Measurements from ENCODE around the gene P2RX6.

Gene P2RX6

GRCh38 chr22:21028277-21029251 lies 13.6 kb downstream of the P2RX6 start:
- POLR2A ChIA-PET: no interaction called here
- DNase-seq (ENCODE audit: extremely low spot score): no peak
- CTCF ChIA-PET: interaction anchor here (0.8 kb wide), 1 partner anchor 8 kb away, joined by 3 read pairs; no protein-coding TSS in a partner anchor
- no peak for TF ChIP-seq CTCF (IDR thresholded peaks at IDR 0.05; ENCODE audit: control extremely low read depth, extremely low read depth, low read depth, missing control alignments)

GRCh38 chr22:21029486-21030025 lies 14.6 kb downstream of the P2RX6 start:
- TF ChIP-seq CTCF (IDR thresholded peaks at IDR 0.05; ENCODE audit: control extremely low read depth, extremely low read depth, low read depth, missing control alignments): no peak
- ChIA-PET POLR2A (no interaction called here), CTCF (interaction anchor here (1.4 kb wide), 1 partner anchor 8 kb away, joined by 3 read pairs; no protein-coding TSS in a partner anchor)
- no peak for DNase-seq (ENCODE audit: extremely low spot score)

- no peak for DNase-seq (ENCODE audit: extremely low spot score)
- POLR2A ChIA-PET: no interaction called here
- no peak for TF ChIP-seq CTCF (IDR thresholded peaks at IDR 0.05; ENCODE audit: control extremely low read depth, extremely low read depth, low read depth, missing control alignments)
- CTCF ChIA-PET: interaction anchor here (1.4 kb wide), 1 partner anchor 9 kb away, joined by 3 read pairs; no protein-coding TSS in a partner anchor
Measured at GRCh38 chr22:21030032-21030431, 15.1 kb downstream of the P2RX6 start.

- ChIA-PET CTCF (interaction anchor here (1.4 kb wide), 1 partner anchor 10 kb away, joined by 3 read pairs; no protein-coding TSS in a partner anchor), POLR2A (no interaction called here)
- no peak for TF ChIP-seq CTCF (IDR thresholded peaks at IDR 0.05; ENCODE audit: control extremely low read depth, extremely low read depth, low read depth, missing control alignments)
Measured at GRCh38 chr22:21030621-21031544, 15.9 kb downstream of the P2RX6 start.

GRCh38 chr22:21031545-21032036 lies 16.6 kb downstream of the P2RX6 start:
- no peak for DNase-seq (ENCODE audit: extremely low spot score)
- TF ChIP-seq CTCF (IDR thresholded peaks at IDR 0.05; ENCODE audit: control extremely low read depth, extremely low read depth, low read depth, missing control alignments): no peak
- CTCF ChIA-PET: no interaction called here
- POLR2A ChIA-PET: no interaction called here

More at GRCh38 chr22:21030621-21031544, 15.9 kb downstream of the P2RX6 start:
- no peak for DNase-seq (ENCODE audit: extremely low spot score)

Measured in GM10248 (cell line).